ENCODE measurements around the gene MR1.

DNA sequence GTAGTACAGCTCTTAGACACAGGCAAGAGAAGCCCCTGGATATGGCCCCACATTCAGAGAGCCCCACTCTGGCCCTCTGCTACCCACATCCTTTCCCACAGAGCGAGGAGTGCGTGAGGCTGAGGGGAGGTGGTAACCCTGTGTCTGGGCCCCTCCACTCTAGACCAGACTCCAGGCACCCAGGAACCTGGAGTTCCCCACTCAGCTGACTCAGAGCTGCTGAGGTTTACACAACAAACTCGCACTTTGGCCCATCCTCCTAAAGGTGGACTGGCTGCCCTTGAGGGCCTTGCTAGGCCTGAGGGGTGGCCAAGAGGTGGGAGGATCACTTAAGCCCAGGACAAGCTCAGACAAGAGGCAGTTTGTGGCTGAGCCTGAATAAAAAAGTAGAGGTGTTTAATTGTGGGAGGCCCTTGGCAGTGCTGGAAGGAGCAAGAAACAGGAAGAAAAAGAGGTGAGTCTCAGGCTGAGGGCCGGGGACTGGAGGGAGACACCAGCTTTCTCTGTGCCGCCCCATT lies 10.7 kb downstream of the MR1 start:
- no peak for TF ChIP-seq ZNF274 (IDR thresholded peaks at IDR 0.05; ENCODE audit: low read depth, low read length)
- no peak for TF ChIP-seq YY1 (IDR thresholded peaks at IDR 0.05; ENCODE audit: insufficient read depth, insufficient read length)
- no peak for TF ChIP-seq SUZ12 (IDR thresholded peaks at IDR 0.05; ENCODE audit: extremely low read depth, insufficient read depth, insufficient read length)

Measured in NT2/D1 (cell line).